Gastroesophageal sphincter (tissue), 4 donors: ENCODE data around the gene ROBO3. TPM values are rescaled to one million over a fixed set of nuclear protein-coding genes. Genes with fewer than 3 reads are reported as not detected.

ENCODE experiments used
- ATAC-seq: fragments of 150-250 bp; one replicate; pipeline ENCODE4 v1.9.1; 2016; ENCODE audit warnings: mild to moderate bottlenecking, moderate library complexity
- H3K27ac ChIP-seq, 4 donors: fragments of 200-600 bp; sonication (generic) in 3 of 4; 1 replicate in 3 of 4; 2 replicates in 1 of 4; pipeline ENCODE4 v1.5.1; 2016 to 2019
- H3K27me3 ChIP-seq: fragments of 200-600 bp; sonication (generic); one replicate; pipeline ENCODE4 v1.5.1; 2019
- H3K36me3 ChIP-seq, 2 donors: fragments of 200-600 bp; sonication (generic); one replicate each; pipeline ENCODE4 v1.5.1; 2019; ENCODE audit warnings: control low read depth in 1 of 2
- H3K4me1 ChIP-seq, 3 donors: fragments of 200-600 bp; sonication (generic); 1 replicate in 2 of 3; 2 replicates in 1 of 3; pipeline ENCODE4 v1.5.1; 2016 to 2019; ENCODE audit warnings: control low read depth in 2 of 3
- H3K4me3 ChIP-seq, 2 donors: fragments of 200-600 bp; sonication (generic); one replicate each; pipeline ENCODE4 v1.5.1; 2019; ENCODE audit warnings: mild to moderate bottlenecking in 1 of 2, moderate library complexity in 1 of 2
- H3K9me3 ChIP-seq, 3 donors: fragments of 200-600 bp; sonication (generic); one replicate each; pipeline ENCODE4 v1.5.1; 2017 to 2019; ENCODE audit warnings: control low read depth in 2 of 3
- CTCF ChIP-seq, 4 experiments: fragments of 200-600 bp in 2 of 4; fragments of 450-650 bp in 2 of 4; sonication (generic) in 1 of 4; IDR thresholded peaks; one replicate each; pipeline ENCODE4 v1.5.1; 2017 to 2019; ENCODE audit warnings: antibody characterized with exemption in 4 of 4, mild to moderate bottlenecking in 2 of 4, moderate library complexity in 2 of 4
- EP300 ChIP-seq: sonication (generic); formaldehyde crosslinking; IDR thresholded peaks from one replicate; pipeline ENCODE4 v1.6.1; 2017; ENCODE audit warnings: antibody characterized with exemption, mild to moderate bottlenecking
- POLR2A ChIP-seq, 2 donors: fragments of 450-650 bp; IDR thresholded peaks; one replicate each; pipeline ENCODE4 v1.6.1; 2017; ENCODE audit warnings: antibody characterized with exemption in 2 of 2, mild to moderate bottlenecking in 2 of 2, moderate library complexity in 1 of 2
- POLR2AphosphoS5 ChIP-seq: sonication (generic); formaldehyde crosslinking; IDR thresholded peaks from one replicate; pipeline ENCODE4 v1.6.1; 2017; ENCODE audit warnings: antibody characterized with exemption
- WGBS, 2 donors: methylation state at CpG; one replicate each; pipeline ENCODE4 v1.1.5; 2018; ENCODE audit warnings: low coverage in 1 of 2; 5-methylcytosine and 5-hydroxymethylcytosine counted together
- total RNA-seq, 4 donors: library from RNA; depleted of rRNA; stranded (reverse); fragments of >200 nt; gene quantifications; one replicate each; pipeline ENCODE4 v1.1.0, GENCODE V29; 2016

ROBO3 gene
- total RNA-seq, 4 donors from 2014 or later, result 3.6 to 10.8 (median 9.2) TPM

- Histone ChIP-seq H3K27ac (no peak overlapping the region), H3K4me1 (peaks cover 0 to 25% (median 13%) of the 10 kb centered on the region in 3 donors), H3K4me3 (no peak overlapping the region), H3K27me3 (peaks cover 8% of the 10 kb centered on the region), H3K36me3 (no peaks in the 10 kb centered on the region), H3K9me3 (no peaks in the 10 kb centered on the region)
- WGBS, 2 donors, result 90 to 100% methylated on average over 1 of the region's 1 CpG
- no peak for TF ChIP-seq POLR2AphosphoS5
- TF ChIP-seq CTCF (IDR thresholded peaks at IDR 0.05), result no peak
- TF ChIP-seq EP300, result no peak
- no peak for TF ChIP-seq POLR2A (IDR thresholded peaks at IDR 0.05)
- no peak for ATAC-seq
Observed at GRCh38 chr11:124902616-124903015, 37.4 kb downstream of the ROBO3 start.

GRCh38 chr11:124915541-124916369 lies 50.5 kb downstream of the ROBO3 start:
- H3K27me3 ChIP-seq, result peaks cover 24% of the 10 kb centered on the region
- no peak for TF ChIP-seq POLR2AphosphoS5
- TF ChIP-seq EP300, result no peak
- TF ChIP-seq CTCF (IDR thresholded peaks at IDR 0.05), result no peak
- TF ChIP-seq POLR2A (IDR thresholded peaks at IDR 0.05), result no peak
- H3K9me3 ChIP-seq, result peaks cover 0 to 13% (median 0%) of the 10 kb centered on the region in 3 donors
- 81 to 86% methylated on average over 1 to 3 of the region's 3 CpGs for WGBS, 2 donors
- H3K27ac ChIP-seq, result no peak overlapping the region
- no peak overlapping the region for H3K4me3 ChIP-seq
- H3K36me3 ChIP-seq, result no peaks in the 10 kb centered on the region
- peaks cover 0 to 6% (median 0%) of the 10 kb centered on the region in 3 donors for H3K4me1 ChIP-seq
- no peak for ATAC-seq

GRCh38 chr11:124916370-124916710 lies 51.1 kb downstream of the ROBO3 start:
- no peaks in the 10 kb centered on the region for H3K36me3 ChIP-seq
- no peak for ATAC-seq

GRCh38 chr11:124917115-124917637 lies 51.9 kb downstream of the ROBO3 start:
- peaks cover 0 to 14% (median 3%) of the 10 kb centered on the region in 3 donors for H3K4me1 ChIP-seq
- TF ChIP-seq POLR2AphosphoS5, result no peak
- no peak for TF ChIP-seq POLR2A (IDR thresholded peaks at IDR 0.05)
- no peak for TF ChIP-seq EP300
- TF ChIP-seq CTCF (IDR thresholded peaks at IDR 0.05), result no peak
- no peaks in the 10 kb centered on the region for H3K36me3 ChIP-seq
- ATAC-seq, result no peak
- peaks cover 0 to 2% (median 0%) of the 10 kb centered on the region in 3 donors for H3K9me3 ChIP-seq
- no CpG with 5 or more reads among the region's 6 CpGs for WGBS, 2 donors
- H3K27me3 ChIP-seq, result peaks cover 37% of the 10 kb centered on the region
- no peak overlapping the region for H3K4me3 ChIP-seq
- H3K27ac ChIP-seq, result no peak overlapping the region

More at GRCh38 chr11:124916370-124916710, 51.1 kb downstream of the ROBO3 start:
- Histone ChIP-seq H3K27me3 (peaks cover 30% of the 10 kb centered on the region), H3K9me3 (peaks cover 0 to 11% (median 0%) of the 10 kb centered on the region in 3 donors), H3K4me3 (no peak overlapping the region), H3K4me1 (peaks cover 0 to 11% (median 3%) of the 10 kb centered on the region in 3 donors), H3K27ac (no peak overlapping the region)
- TF ChIP-seq POLR2AphosphoS5, result no peak
- no peak for TF ChIP-seq EP300
- TF ChIP-seq POLR2A (IDR thresholded peaks at IDR 0.05), result no peak
- no peak for TF ChIP-seq CTCF (IDR thresholded peaks at IDR 0.05)

- Histone ChIP-seq H3K27ac (no peak within 1 kb of the TSS), H3K36me3 (no peaks in the 10 kb centered on the region), H3K4me3 (no peak within 1 kb of the TSS), H3K27me3 (peaks cover 44% of the 10 kb centered on the region), H3K4me1 (peaks cover 0 to 14% (median 3%) of the 10 kb centered on the region in 3 donors), H3K9me3 (no peaks in the 10 kb centered on the region)
- ATAC-seq, result no peak
- 60 to 73% methylated on average over 1 to 3 of the region's 3 CpGs for WGBS, 2 donors
- no peak for TF ChIP-seq POLR2A (IDR thresholded peaks at IDR 0.05)
- no peak for TF ChIP-seq POLR2AphosphoS5
- TF ChIP-seq CTCF (IDR thresholded peaks at IDR 0.05), result no peak
- TF ChIP-seq EP300, result no peak
Observed at GRCh38 chr11:124918950-124919349, 53.7 kb downstream of the ROBO3 start, which contains the start of gene HEPN1. TSS of gene HEPN1 (plus strand) at chr11:124919250.
